Activated CD8-positive, alpha-beta memory T cell treated with anti-CD3 and anti-CD28 coated beads, Interleukin-2, amount 50 U/mL, for 1 hour (primary cell): ENCODE measurements around the gene USP53.
"Not testable (repeated sequence)": the region's sequence is repeated elsewhere in the genome, so short reads cannot be mapped to it uniquely, and the experiment has no call there.

Experiments used
- DNase-seq: peaks from one replicate; pipeline ENCODE4 v3.0.0-alpha.2; 2020; ENCODE audit errors: extremely low read depth

The USP53 gene

DNA sequence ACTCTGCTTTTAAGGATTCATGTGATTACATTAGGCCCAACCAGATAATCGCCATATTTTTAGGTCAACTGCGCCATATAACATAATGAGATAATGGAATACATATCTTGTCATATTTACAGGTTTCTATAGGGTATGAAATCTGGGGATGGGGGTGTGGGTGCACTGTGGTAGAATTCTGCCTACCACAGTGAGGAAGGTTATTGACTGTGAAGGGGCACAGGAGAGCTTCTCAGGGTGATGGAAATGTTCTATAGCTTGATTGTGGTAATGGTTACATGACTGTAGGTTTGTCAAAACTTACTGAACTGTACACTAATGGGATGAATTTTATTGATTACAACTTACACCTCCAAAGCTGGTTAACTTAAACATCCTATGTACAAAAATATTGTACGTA, 15.9 kb downstream of the USP53 start:
- DNase-seq = no peak

DNA sequence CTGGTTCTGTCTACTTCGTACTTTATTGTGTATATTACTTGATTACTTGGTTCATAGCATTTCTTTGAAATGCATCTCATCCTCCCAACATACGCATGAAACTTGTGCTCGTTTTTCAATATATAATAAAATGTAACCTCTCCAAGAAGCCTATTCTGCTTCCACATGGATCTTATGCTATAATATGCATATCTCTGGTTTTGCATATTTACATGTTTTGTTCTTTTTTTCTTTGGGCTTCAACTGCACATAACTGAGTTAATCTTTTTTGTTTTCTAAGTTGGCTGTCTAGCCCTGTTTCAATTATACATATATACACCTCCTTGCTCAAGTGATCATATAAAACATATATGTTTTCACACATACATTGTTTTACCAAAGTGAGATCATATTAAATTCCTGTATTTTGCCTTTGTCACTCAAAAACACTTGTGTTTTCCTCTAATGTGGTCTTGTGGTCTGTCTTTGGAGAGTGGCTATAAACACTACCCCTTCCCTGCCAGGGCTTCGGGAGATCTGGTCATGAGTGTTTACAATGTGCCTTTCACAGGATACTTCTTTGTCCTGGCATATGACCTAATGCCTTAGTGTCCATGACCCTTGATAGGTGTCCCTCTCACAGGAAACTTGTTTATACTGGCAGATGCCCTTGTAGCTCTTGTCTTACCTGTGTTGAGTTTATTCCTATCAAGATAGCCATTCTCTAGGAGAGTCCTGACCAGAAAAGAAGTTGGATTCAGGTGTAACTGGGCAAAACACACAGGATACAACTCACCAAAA, 17.6 kb downstream of the USP53 start:
- DNase-seq = no peak

DNA sequence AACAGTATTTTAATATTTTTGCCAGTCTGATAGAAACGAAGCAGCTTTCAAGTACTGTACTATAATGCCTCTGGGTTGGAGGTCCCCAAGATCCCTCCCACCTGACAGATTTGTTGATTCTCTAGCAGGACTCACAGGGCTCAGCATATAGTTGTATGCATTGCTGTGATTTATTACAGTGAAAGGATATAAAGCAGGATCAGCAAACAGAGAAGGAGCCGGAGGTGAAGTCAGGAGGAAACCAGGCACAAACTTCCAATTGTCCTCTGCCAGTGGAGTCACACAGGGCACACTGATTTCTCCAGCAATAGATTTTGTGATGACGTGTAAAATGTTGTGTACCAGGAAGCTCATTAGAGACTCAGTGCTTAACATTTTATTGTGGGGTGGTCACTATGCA, 19.0 kb downstream of the USP53 start:
- no peak for DNase-seq

DNA sequence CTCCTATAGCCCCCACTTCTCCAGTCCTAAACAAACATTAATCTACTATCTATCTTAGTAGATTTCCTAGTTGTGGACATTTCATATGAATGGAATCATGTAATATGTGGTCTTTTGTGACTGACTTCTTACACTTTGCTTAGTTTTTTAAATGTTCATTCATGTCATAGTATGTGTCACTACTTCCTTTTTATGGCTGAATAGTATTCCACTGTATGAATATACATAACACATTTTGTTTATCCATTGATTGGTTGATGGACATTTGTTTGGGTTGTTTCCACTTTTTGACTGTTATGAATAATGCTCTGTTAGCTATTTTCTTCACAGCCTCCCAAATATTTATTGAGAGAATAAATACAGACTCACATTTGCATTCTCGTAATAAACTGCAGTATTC, 19.8 kb downstream of the USP53 start:
- no peak for DNase-seq

DNA sequence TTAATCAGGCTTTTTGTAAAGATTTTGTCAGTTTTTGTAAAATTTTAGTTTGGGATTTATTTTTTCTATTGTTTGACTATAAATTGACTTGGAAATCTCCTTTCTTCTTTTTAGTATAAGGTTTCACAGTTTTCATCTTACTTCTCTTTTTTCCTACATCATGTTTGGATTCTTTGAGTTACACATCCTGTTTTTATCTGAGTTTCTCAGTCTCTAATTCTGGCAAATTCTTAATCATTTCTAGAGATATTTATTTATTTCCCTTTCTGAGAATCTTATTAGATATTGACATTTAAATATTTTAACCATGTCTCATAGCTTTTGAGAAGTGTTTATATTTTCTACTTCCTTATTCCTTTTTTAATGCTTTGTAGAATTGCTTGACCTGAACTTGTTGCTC, 20.7 kb downstream of the USP53 start:
- DNase-seq = no peak

DNA sequence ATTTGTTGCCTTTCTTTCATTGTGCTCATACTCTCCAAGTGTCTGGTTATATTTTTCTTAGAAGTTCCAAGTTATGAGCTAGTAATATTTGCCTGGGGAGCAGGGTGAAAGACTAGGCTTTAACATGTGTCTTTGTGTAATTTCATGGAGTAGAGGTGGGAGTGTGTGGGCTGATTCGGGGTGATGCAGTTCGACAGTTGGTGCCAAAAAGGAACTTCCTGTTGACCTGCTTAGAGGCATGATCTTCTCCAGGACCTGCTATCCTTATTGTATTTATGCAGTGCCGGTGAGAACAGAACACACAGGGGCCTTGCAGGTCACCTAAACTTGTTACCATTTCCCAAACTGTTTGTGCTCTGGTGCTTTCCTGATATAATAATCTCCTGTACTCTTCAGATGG, 21.2 kb downstream of the USP53 start:
- DNase-seq = no peak

DNA sequence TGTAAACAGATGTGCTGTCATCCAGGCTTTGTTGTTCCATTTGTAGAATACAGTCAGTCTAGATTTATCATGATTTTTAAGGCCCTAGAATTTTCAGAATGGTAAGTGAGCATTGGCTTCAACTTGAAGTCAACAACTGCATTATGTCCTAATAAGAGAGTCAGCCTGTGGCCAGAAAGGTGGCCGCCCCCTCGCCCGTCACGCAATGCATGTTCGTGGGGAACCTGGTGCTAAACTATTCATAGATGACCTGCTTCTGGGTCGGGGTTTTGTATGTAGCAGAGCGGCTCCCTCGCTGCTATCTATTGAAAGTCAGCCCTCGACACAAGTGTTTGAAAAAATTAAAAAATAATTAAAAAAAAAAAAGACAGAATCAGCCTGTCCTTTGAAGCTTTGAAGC, 24.7 kb downstream of the USP53 start:
- no peak for DNase-seq

DNA sequence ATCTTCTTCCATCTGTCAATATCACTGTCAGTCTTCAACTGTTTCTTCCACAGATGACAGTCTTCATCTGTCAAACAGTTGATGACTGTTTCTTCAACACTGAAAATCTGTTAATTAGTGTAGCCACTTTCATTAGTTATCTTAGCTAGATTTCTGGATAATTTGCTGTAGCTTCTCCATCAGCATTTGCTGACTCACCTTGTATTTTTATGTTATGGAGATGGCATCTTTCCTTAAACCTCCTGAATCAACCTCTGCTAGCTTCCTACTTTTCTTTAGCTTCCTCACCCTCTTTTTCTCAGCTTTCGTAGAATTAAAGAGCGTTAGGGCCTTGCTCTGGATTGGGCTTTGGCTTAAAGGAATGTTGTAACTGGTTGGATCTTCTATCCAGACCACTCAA, 25.1 kb downstream of the USP53 start:
- no peak for DNase-seq

DNA sequence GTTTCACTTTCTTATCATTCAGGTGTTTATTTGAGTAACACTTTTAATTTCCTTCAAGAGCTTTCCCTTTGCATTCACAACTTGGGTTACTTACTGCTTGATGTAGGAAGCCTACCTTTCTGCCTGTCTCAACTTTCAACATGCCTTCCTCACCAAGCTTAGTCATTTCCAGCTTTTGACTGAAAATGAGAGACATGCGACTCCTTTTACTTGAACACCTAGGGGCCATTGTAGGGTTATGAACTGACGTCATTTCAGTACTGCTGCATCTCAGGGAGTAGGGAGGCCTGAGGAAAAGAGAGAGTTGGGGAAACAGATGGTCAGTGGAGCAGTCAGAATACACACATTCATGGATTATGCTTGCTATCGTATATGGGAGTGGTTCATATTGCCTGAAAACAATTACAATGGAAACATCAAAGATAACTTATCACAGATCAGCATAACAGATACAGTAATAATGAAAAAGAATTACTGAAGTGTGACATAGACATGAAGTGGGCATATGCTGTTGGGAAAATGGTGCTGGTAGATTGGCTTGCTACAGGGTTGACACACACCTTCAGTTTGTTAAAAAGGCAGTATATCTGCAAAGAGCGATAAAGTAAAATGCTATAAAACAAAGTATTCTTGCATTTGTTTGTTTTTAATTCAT, 25.7 kb downstream of the USP53 start:
- DNase-seq = no peak

DNA sequence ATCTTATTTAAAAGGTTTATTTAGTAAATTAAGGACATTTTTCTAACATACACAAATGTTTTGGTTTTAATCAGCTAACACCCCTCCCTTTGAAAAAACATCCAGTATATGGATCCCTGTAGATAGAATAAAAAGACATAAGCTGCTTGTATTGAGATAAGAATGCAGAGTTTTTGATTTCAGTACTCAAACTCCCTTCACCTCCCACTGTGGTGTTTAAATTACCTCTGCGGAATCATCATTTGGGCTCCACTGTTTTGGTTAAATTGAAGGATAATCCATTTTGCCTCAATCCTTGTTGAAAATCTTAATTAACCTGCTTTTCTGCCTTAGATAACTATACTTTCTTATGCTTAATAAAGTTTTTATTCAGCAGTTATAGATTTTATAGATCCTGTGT, 27.6 kb downstream of the USP53 start:
- no peak for DNase-seq

DNA sequence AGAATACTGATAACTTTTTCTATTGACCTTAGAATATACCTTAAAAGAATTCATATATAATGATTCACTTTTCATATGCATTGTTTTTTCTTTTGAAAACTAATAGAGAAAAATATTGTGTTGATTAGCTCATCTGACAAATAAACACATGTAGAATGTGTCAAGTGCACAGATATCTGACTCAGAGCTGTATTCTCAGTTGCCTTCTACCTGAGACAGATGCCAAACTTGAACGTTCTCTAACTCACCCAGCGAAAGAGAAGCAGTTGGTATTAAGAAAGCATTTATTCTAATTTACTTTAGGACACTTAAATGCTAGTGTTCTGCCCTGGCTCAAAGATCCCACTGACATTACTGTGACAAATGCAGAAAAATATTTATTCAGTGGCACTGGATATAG, 28.1 kb downstream of the USP53 start:
- no peak for DNase-seq

DNA sequence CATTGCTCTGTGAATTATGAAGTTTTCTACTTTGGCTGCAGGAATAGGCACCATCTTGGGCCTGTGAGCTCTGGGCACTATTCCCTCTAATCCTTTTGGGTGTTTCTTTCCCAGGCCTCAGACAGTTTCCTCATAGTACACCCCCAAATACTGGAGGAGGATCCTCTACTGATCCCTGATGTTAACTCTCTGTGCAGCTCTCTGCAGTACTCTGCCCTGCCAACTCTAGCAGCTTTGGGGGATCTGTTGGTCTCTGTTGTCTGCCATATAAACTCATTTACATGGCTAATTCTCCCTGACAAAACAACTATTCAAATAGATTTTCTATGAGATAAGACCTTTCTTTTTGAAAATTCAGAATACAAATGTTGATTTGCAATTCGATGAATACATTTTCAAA, 29.9 kb downstream of the USP53 start:
- DNase-seq = no peak

DNA sequence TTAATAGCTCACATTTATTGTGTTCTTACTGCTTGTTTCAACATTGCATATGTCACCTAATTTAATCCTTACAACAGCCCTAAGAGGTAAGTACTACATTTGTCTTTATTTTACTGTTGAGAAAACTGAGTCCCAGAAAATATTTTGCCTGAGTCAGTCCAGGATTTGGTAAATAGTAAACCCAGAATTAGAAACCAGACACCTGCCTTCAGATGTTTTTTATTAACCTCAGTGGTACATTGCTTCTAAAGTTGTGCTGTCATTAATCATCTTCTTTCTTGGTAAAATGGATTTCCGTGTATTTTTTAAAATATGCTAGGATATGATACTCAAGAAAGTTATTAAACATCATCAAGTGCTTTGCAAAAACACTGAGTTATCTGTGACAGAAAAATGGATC, 31.4 kb downstream of the USP53 start:
- DNase-seq = no peak

DNA sequence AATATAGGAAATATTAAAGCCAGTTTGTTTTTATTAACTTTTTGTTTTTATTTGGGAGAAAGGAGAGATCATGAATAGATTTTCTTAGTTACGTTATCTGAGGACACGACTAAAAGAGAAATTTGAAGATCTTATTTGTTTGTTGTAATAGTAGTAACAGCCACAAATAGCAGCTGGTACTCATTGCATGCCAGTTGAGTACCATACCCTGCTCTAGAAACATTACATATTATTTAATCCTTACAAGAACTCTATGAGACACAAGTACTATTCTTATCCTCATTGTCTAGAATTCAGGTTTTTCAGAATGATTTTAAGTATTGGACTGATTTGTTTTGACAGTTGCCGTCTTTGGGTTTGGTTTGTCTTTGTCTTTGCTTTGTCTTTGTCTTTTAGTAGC, 31.8 kb downstream of the USP53 start:
- DNase-seq = no peak

DNA sequence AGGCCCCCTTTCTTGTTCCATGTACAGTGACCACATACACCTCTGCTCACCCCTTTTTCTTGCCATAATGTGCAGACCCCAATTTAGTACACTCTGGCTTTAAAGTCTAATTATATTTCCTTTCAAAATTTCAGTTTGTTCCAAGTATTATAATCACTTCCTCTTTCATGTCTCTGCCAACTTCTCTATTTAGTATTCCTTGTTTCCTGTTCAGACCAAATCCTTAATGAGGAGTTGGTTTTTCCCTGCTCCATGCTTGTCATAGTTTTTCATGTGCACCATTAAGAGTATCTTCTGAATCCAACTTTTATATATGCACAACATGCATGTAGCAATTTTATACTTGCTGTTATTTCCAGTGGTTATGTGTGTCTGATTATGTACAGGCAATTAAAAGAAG, 32.3 kb downstream of the USP53 start:
- no peak for DNase-seq

DNA sequence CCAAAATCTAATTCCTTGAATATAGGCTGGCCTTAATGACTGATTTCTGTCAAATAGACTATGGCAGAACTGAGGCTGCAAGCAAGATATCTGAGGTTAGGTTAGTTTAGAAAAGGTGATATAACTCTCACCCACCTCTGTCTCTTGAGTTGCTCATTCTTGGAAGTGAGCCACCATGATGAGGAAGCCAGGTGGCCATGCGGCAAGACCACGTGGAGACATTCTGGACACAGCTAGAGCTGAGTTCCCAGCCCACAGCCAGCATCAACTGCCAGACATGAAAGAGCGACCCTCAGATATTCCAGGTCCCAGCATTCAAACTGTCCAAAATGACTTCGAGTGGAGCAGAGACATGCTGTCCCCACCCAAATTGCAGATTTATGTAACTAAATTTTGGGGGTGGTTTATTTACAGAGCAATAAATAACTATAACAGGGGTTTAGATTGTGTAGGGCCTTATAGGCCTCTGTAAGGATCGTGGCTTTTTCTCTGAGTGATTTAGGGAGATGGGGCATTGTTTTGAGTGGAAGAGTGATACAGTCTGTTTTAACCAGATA, 33.7 kb downstream of the USP53 start:
- no peak for DNase-seq

DNA sequence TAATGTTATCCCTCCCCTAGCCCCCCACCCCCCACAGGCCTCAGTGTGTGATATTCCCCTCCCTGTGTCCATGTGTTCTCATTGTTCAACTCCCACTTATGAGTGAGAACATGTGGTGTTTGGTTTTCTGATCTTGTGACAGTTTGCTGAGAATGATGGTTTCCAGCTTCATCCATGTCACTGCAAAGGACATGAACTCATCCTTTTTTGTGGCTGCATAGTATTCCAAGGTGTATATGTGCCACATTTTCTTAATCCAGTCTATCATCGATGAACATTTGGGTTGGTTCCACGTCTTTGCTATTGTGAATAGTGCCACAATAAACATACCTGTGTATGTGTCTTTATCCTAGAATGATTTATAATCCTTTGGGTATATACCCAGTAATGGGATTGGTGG, 38.5 kb downstream of the USP53 start:
- DNase-seq = not testable (repeated sequence)

DNA sequence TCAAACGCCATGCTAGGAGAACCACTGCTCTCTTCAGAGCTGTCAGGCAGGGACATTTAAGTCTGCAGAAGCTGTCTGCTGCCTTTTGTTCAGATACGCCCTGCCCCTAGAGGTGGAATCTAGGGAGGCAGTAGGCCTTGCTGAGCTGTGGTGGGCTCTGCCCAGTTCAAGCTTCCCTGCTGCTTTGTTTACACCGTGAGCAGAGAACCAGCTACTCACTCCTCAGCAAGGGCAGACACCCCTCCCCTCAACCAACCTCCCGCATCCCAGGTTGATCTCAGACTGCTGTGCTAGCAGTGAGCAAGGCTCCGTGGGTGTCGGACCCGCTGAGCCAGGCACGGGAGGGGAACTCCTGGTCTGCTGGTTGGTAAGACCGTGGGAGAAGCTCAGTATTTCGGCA, 42.7 kb downstream of the USP53 start:
- DNase-seq = not testable (repeated sequence)

DNA sequence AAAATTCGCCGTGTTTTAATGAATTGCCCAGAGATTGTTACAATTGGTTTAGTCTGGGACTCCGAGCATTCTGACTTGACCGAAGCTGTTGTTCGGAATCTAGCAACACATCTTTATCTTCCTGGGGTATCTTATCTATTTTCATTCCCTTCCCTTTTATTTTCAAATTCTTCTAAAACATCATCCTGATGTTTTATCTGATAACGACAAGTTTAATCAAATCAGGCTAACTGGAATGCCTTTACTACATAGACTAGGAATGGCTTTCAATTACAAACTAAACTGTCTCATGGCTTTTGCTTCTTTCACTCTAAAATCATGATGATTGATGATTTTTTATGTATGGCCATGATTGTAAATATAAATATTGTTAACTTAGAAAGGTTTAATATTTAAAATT, 48.0 kb downstream of the USP53 start:
- DNase-seq = no peak

DNA sequence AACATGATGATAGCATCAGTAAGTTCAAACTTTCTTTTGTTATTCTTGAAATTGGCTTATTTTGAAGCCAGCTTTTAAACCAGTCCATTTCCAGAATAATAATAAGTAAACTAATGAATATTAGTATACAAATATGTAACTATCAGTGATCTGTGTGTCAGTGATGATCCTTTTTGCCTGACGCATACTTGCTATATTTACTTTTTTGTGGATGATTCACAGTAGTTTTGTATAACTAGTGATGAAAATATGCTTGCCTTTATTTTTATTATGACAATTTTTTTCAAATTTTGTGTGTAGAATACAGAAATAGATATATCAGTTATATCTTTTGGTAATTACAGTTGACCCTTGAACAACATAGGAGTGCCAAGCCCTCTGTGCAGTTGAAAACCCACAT, 49.5 kb downstream of the USP53 start:
- DNase-seq = no peak

DNA sequence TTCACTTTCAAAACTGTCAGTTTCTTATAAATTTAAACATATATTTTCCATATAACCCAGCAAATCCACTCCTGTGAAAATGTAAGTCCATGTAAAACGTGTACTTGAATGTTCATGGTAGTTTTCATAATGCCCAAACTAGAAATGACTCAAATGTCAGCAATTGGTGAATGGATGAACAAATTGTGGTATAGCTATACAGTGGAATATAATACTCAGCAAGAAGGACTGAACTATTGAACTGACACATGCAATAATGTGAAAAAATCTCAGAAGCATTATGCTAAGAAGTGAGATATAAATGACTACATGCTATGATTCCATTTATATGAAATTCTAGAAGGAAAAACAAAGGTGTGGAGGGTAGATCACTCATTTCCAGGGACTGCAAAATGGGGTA, 52.2 kb downstream of the USP53 start:
- no peak for DNase-seq

DNA sequence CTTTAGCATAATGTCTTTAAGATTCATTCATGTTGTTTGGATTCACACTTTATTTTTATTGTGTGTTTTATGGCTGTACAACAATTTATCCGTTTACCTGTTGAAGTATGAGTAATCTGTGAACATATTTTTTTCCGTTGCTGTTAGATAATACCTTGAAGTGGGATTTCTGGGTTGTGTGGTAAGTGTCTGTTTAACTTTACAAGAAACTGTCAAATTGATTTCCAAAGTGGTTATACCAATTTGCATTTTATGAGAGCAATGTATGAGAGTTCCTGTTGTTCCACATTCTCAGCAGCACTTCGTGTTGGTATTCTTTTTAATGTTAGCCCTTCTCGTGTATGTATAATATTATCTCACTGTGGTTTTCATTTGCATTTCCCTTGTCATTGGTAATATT, 53.6 kb downstream of the USP53 start:
- DNase-seq = no peak

DNA sequence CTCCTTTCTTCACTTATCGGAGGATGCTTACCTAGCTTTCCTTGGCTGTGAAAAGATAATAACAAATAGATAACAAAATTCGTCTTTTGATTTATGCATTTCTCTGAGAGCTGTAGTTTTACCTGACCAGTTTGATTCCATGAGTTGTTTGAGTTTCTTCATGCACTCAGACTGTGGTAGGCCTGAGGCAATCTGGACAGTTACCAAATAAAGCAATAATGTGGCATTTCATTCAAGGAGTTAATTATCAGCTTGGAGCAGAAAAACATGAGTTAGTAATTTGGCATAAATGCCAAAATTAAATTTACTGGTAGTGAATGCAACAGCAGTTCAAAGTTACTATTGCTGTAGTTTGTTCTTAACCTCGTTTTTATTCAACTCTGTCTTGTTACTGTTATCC, 56.0 kb downstream of the USP53 start:
- DNase-seq = no peak
